Stimulated activated CD4-positive, alpha-beta T cell treated with anti-CD3 and anti-CD28 coated beads, Interleukin-2, amount 100 ng/mL, for 24 hours (primary cell): ENCODE results near the gene ISLR.

Source experiments
- DNase-seq, 2 donors: peaks; one replicate each; pipeline ENCODE4 v3.0.0-alpha.2; 2020

ISLR gene

DNA sequence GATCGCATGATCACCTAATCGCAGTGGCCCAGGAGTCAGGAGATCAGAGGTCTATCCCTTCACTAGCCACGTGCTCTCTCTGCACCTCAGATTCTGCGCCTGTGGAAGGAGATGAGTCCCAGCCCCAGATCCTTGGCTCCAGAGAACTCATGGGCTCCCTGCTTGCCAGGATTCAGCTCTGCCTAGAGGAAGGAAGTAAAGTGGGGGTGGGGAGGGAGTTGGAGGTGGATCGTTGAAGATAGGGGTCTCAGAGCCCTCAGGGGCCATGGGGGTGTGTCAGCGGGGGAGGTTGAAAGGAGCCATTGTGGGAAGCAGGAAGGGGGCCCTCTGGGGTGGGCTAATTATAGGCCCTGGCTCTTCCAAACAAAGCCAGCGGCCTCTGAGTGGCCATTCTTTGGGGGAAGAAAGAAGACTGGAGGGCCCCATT lies 40.4 kb downstream of the ISLR start:
- DNase-seq, result no peak

DNA sequence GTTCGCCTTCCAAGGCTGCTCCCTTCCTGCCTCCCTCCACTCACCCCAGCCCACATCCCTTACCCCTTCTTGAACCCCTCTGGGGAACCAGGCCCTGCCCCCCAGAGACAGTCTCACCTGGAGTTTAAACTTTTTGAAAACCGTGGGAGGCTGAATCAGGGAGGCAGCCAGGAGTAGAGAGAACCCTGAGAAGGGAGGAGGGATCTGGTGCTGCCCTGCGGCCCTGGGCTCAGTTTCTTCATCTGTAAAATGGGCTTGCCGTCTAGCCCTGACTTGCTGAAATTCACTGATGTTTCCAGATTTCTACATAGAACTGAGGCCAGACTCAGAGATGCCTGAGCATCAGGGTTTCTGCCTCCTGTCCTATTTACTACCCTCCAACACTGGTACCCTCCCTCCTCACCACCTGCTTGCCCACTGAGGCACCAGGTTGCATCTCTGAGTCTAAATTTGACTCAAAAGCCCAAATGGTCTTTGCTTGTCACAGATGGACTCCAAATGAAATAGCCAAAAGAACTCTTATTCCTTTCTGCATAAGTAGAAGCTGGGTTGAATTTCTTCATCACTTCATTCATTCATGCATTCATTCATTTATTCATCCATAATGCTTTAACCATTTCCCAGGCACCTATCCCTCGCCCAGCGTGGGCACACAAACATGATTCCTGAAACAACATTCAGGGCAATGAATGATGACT lies 41.0 kb downstream of the ISLR start:
- DNase-seq, result no peak

DNA sequence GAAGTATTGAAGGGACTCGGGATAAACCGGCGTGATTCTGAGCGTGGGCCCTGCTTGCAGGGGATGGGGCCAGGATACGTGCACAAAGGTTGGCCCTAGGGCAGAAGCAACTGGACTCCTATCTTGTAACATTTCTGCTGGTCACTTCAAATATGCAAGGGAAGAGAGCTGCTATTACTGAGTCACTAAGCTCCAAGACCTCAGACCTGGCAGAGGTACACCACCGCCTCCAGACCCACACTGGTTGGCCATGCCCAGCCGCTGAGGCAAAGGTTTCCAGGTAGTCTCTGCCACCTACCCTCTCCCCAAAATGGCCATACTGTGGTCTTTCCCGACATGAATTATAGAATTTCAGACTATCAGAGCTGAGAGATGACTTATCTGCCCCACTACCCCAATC lies 42.4 kb downstream of the ISLR start:
- DNase-seq, result no peak

DNA sequence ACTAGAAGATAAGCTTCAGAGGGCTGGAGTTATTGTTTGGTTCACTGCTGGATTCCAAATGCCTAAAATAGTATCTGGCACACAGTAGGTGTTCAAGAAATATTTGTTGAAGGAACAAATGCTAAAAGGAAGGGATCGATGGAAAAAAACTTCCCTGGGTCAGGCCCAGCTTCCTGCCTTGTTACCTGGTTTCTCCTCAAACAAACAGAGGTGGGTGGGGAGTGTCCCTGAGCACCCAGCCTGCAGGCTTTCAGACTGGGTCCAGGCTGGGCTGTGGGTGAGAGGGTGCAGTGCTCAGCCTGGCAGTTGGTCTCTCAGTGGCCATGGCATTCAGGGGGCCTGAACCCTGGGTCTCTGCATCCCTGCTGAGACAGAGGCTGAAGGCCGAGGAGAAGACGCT lies 43.4 kb downstream of the ISLR start:
- DNase-seq, result no peak

DNA sequence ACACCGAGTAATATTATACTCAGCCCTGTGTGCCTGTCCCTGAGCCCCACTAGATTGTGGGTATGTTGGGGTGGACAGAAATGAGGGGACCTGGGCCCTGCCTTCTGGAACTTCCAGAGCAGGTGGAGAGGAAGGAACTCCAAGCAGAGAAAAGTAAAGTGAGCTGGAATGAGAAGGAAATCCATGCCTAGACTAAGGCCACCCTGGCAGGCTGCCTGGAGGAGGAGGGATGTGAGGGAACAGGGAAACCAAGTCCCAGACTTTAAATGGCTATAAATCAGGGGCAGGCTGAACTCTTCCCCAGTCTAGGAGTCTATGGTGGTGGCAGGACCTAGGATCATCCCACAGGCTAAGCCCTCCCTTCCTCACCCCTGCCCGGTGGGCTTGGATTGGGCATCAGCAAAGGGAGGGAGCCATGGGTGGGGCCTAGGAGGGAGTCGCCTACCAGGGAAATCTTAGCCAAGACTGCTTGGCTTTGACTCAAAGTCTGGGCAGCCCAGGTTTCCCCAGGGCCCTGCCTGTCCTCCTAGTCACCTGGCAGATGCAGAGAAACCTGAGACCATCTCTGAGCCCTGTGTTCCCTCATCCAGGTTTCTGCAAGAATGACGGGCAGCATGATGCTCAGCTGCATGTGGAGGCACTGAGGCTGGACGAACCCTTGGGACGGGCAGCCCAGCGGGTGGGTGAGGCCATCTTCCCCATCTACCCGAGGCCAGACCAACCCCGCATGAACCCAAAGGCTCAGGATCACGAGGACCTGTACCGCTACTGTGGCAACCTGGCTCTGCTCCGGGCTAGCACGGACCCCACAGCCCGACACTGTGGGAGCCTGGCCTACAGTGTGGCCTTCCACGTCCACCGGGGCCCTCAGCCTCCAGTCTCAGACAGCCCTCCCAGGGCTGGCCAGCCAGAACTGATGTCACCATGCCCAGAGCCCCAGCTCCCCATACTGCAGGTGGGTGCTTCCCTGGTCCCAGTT lies 44.7 kb downstream of the ISLR start:
- no peak for DNase-seq

DNA sequence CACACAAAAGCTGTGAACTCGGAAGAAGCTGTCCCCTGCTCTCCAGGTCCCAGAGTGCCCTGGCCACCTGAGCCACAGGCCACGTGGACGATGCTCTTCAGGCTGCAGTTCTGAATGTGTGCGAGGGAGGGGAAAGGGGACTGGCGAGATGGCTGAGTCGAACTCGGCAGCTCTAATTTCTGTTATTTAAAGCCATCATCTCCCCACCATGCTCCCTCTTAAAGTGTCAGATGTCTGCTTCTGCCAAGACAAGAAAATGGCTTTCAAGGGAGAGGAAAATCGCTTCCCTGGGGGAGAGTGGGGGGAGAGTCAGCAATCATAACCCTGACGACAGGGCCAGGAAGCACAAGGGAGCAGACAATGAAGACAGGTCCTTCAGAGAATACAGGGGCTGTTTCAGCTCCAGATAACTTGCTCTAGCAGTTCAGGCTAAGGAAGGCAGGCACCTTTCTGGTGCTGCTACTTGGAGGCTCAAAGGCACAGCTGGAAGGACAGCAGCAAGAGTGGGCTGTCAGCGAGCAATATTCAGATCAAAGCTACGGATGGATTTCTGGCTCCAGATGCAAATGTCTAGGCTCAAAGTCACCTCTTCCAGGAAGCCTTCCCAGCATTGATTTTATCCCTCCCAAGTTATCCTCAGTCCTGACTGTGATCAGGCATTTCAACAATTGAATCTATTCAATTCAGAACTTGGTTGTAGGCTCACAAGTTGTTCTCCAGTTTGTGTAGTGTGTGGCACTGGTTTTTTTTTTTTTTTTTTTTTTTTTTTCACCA lies 47.2 kb downstream of the ISLR start:
- no peak for DNase-seq

DNA sequence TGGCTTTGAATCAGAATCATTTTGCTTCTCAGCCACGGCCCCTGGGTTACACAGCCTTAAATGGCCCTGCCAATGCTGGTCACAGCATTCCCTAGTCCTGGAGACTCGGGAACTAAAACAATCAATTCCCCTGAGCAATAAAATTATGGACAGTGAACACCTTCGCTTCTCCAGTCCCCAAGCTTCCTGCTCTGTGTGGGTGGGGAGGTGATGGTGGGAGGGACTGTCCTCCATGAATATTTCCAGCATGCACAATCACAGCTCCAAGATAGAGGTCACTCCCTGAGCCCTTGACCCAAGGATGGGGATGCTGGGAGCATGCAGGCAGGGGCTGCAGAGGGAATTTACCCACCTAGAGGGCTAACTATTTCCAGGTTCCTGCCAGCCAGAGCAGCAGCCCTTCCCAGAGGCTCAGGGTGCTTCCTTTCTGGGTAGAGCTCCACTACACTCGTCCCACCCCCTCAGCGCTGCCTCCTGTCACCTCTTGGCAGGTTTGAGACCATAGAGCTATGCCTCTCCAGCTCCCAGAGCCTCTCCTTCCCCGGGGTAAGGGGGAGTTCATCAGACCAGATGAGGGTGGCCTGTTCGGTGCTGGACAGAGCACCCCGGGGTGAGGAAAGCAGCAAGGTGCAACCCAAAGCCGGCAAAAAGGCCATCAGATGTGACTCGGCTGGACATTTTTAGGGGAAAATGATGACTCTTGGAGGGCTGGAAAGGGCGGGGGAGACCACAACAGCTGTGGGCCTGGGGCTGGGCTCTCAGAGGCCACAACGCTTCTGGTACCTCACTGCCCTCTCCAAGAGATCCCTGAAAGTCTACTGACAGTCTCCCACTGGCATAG lies 48.1 kb downstream of the ISLR start:
- no peak for DNase-seq

DNA sequence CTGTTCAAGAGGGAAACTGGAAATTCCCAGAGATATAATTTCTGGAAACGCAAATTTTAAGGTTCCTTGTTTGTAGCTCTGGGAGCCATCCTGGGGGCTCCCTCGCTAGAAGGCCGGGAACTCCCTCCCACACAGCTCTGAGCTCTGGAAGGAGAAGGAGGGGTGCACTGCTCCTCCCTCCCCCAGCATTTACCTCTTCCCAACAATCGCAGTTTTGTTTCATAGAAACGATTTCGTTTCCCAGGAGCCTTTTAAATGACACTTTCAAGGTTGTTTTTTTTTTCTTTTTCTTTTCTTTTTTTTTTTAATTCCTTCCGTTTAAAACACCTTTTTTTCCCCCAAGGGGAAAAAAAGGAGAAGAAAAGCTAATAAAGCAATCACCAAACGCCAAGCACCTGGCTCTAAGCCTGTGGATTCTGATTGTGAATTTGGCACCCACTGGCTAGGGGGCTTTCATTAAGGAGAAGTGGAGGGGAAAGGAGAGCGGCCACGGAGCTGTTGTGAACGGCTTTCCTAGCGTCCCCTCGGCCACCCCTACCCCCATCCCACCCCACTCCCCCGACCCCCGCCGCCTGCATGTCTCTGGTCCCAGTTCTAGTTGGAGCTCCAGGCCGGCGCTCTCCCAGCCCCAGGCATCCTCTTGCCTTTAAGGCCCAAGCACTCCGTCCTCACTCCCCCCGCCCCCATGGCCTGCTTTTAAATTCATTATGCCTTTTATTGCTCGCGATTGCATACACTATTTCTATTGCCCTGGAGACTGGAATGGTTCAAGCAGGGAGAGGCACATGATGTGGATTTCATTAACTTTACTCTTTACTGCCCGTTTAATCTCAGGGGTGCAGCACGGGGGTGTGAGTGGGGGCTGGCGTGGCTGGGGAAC lies 49.0 kb downstream of the ISLR start:
- DNase-seq, result no peak

DNA sequence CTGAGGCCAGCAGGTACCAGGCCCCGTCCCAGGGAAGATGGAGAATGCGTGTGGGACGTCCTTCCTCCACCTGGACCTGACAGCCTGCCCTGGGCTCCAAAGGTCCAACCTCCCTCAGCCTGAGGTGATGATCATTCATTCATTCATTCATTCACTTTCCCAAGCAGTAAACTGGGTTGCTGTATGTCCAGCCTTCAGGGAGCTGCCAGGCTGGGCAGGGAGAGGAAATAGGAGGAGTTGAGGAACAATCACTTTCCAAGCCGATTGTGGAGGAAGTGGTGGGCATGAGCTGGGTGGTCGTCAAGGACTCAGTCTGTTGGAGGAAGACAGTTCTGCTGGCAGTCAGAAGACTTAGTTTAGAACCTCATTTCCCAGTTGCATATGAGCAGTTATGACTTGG lies 52.4 kb downstream of the ISLR start:
- DNase-seq, result no peak
